Endothelial cell of umbilical vein (primary cell): ENCODE data around the gene MT1E. TPM values are rescaled to one million over a fixed set of nuclear protein-coding genes. Genes with fewer than 3 reads are reported as not detected.

Experiments used
- BruUV-seq: library from RNA; stranded (reverse); fragments of 400-500 nt; replicated peaks from 2 replicates; lab custom pipeline; 2021; lab: Mats Ljungman, UMichigan
- CTCF ChIA-PET: fragments of 300-600, 350-600 bp; sonication (Branson Sonifier 250); formaldehyde crosslinking; loops from one replicate; lab custom pipeline; 2021; ENCODE audit warnings: antibody characterized with exemption, inconsistent platforms; lab: Charles Lee
- POLR2A ChIA-PET: fragments of 300-600, 350-600 bp; sonication (Branson Sonifier 250); formaldehyde crosslinking; loops from one replicate; lab custom pipeline; 2021; ENCODE audit warnings: antibody characterized with exemption, inconsistent platforms; lab: Charles Lee
- DNase-seq: peaks from one replicate; pipeline ENCODE4 v3.0.0-alpha.2; 2011; ENCODE audit warnings: low read depth, low spot score
- FAIRE-seq: peaks from 2 replicates; lab custom pipeline; 2011; peaks lifted over from hg19 to GRCh38; lab: Jason Lieb, UNC
- H2AFZ ChIP-seq: 2 replicates; pipeline ENCODE4 v1.6.0; 2012; ENCODE audit warnings: low read depth, low read length, control low read depth, inconsistent platforms
- H3K27ac ChIP-seq: 2 replicates; pipeline ENCODE4 v1.5.1; 2011; ENCODE audit warnings: low read depth, mild to moderate bottlenecking, control low read depth, low read length, moderate library complexity; ENCODE audit not compliant: insufficient read depth
- H3K27me3 ChIP-seq, 2 experiments: 2 replicates each; pipeline versions ENCODE4 v1.6.0 to v1.6.1; 2011; ENCODE audit warnings: low read length in 2 of 2, mixed read lengths in 1 of 2; ENCODE audit not compliant: control insufficient read depth in 2 of 2, insufficient read depth in 2 of 2
- H3K36me3 ChIP-seq, 2 experiments: 2 replicates in 1 of 2; 3 replicates in 1 of 2; pipeline ENCODE4 v1.5.1; 2011; ENCODE audit warnings: low read length in 2 of 2, mild to moderate bottlenecking in 1 of 2, moderate library complexity in 1 of 2; ENCODE audit not compliant: control insufficient read depth in 2 of 2, insufficient read depth in 2 of 2; ENCODE audit errors: extremely low read depth in 1 of 2
- H3K4me1 ChIP-seq: 3 replicates; pipeline ENCODE4 v1.5.1; 2011; ENCODE audit warnings: mild to moderate bottlenecking, low read length; ENCODE audit not compliant: control insufficient read depth, insufficient read depth; ENCODE audit errors: extremely low read depth
- H3K4me2 ChIP-seq: 2 replicates; pipeline ENCODE4 v1.6.1; 2011; ENCODE audit warnings: low read length, control low read depth, mixed read lengths; ENCODE audit not compliant: insufficient read depth
- H3K4me3 ChIP-seq, 3 experiments: fragments of 200-600 bp in 1 of 3; sonication (generic), shearing (Covaris generic) in 1 of 3; replicated peaks in 1 of 3; 2 replicates each; pipeline ENCODE4 v1.5.1; 2011 to 2016; ENCODE audit warnings: control low read depth in 3 of 3, low read length in 3 of 3, mild to moderate bottlenecking in 2 of 3, inconsistent platforms in 1 of 3, low read depth in 1 of 3, moderate library complexity in 1 of 3; ENCODE audit not compliant: insufficient read depth in 1 of 3
- H3K79me2 ChIP-seq: 2 replicates; pipeline ENCODE4 v1.6.0; 2012; ENCODE audit warnings: low read length, inconsistent platforms; ENCODE audit not compliant: control insufficient read depth, insufficient read depth
- H3K9ac ChIP-seq: replicated peaks from 2 replicates; pipeline ENCODE3; 2011; ENCODE audit warnings: low read length, control low read depth; ENCODE audit not compliant: insufficient read depth; ENCODE audit errors: extremely low read depth
- H3K9me1 ChIP-seq: replicated peaks from 3 replicates; pipeline ENCODE4 v1.6.0; 2011; ENCODE audit warnings: mild to moderate bottlenecking, low read length; ENCODE audit not compliant: control insufficient read depth, insufficient read depth; ENCODE audit errors: extremely low read depth
- H3K9me3 ChIP-seq: replicated peaks from 2 replicates; pipeline ENCODE4 v1.5.1; 2012; ENCODE audit warnings: low read length, inconsistent platforms; ENCODE audit not compliant: control insufficient read depth, insufficient read depth
- H4K20me1 ChIP-seq: replicated peaks from 2 replicates; pipeline ENCODE3; 2011; ENCODE audit warnings: mild to moderate bottlenecking, low read length; ENCODE audit not compliant: control insufficient read depth, insufficient read depth; ENCODE audit errors: extremely low read depth
- CTCF ChIP-seq, 2 donors: IDR thresholded peaks; 1 replicate in 1 of 2; 2 replicates in 1 of 2; pipeline ENCODE4 v1.5.1; 2011; ENCODE audit warnings: low read length in 2 of 2, mild to moderate bottlenecking in 2 of 2, moderate library complexity in 2 of 2, control low read depth in 1 of 2, inconsistent platforms in 1 of 2, low read depth in 1 of 2; ENCODE audit not compliant: insufficient read depth in 1 of 2; ENCODE audit errors: extremely low read depth in 1 of 2
- EZH2 ChIP-seq: IDR thresholded peaks from 2 replicates; pipeline ENCODE4 v1.6.1; 2012; ENCODE audit warnings: borderline replicate concordance, low read depth, mild to moderate bottlenecking, moderate library complexity, low read length, inconsistent platforms; ENCODE audit not compliant: severe bottlenecking
- FOS ChIP-seq: IDR thresholded peaks from 2 replicates; pipeline ENCODE4 v1.6.1; 2011; ENCODE audit warnings: mild to moderate bottlenecking, low read length, moderate library complexity, borderline replicate concordance; ENCODE audit not compliant: insufficient read depth
- GATA2 ChIP-seq: IDR thresholded peaks from 2 replicates; pipeline ENCODE4 v1.7.0; 2011; ENCODE audit warnings: low read depth, mild to moderate bottlenecking, moderate library complexity, mixed read lengths, low read length; ENCODE audit not compliant: insufficient read length, insufficient read depth
- JUN ChIP-seq: IDR thresholded peaks from 2 replicates; pipeline ENCODE4 v1.6.1; 2011; ENCODE audit warnings: borderline replicate concordance, low read depth; ENCODE audit not compliant: insufficient read length, insufficient read depth
- MAX ChIP-seq: IDR thresholded peaks from 2 replicates; pipeline ENCODE4 v1.6.1; 2011; ENCODE audit not compliant: insufficient read depth, insufficient read length
- MYC ChIP-seq: IDR thresholded peaks from one replicate; pipeline ENCODE4 v1.6.1; 2011; ENCODE audit warnings: mild to moderate bottlenecking, low read depth, low read length
- POLR2A ChIP-seq: IDR thresholded peaks from 2 replicates; pipeline ENCODE4 v1.6.1; 2012; ENCODE audit warnings: low read depth, mild to moderate bottlenecking, control low read depth, low read length
- POLR2AphosphoS5 ChIP-seq: IDR thresholded peaks from 2 replicates; pipeline ENCODE4 v1.6.1; 2012; ENCODE audit warnings: low read depth, mild to moderate bottlenecking, control low read depth, low read length, moderate library complexity; ENCODE audit not compliant: insufficient read depth
- dilution Hi-C: fragments of 300-500 bp; cut with MboI; formaldehyde crosslinking; loops from one replicate; pipeline ENCODE4 v1.15.0; 2019; ENCODE audit warnings: low sequenced_read_pairs; ENCODE audit not compliant: extremely low pct_ligation_motif_present
- intact Hi-C: fragments of 100-400 bp; cut with micrococcal nuclease; formaldehyde crosslinking; loops from one replicate; pipeline ENCODE4 v1.10.0; 2022
- polyA plus RNA-seq, 4 experiments: library from polyadenylated mRNA; depleted of rRNA in 3 of 4; stranded (reverse) in 3 of 4; unstranded in 1 of 4; fragments of >200 nt; gene quantifications; 2 replicates each; pipeline versions ENCODE4 v1.2.1 to v1.2.3, GENCODE V29; 2011 to 2012; ENCODE audit warnings: missing spikeins in 1 of 4
- total RNA-seq: library from RNA; stranded (reverse); gene quantifications from 2 replicates; pipeline ENCODE4 v1.2.3, GENCODE V29; 2021

The MT1E gene
- total and polyA plus RNA-seq, 2 donors (not counting 3 experiments of a cell fraction or from before 2014, with no cell fraction given): 208 to 346 TPM

GRCh38 chr16:56629531-56629930 lies 4.0 kb downstream of the MT1E start:
- intact Hi-C loops (no loop called here), dilution Hi-C loops (no loop called here)
- no peaks in the 10 kb centered on the region for H3K9me3 ChIP-seq
- BruUV-seq: no TSS peak
- no peak for DNase-seq
- H3K27ac ChIP-seq: no peak overlapping the region
- ChIA-PET POLR2A (no interaction called here), CTCF (interaction anchor here (1.0 to 1.9 kb wide), 2 partner anchors 26 to 72 kb away, joined by 5 to 8 read pairs; no protein-coding TSS in a partner anchor)
- TF ChIP-seq MYC (no peak), JUN (no peak), MAX (no peak), FOS (no peak), POLR2A (no peak), POLR2AphosphoS5 (no peak), GATA2 (no peak), CTCF (IDR thresholded peaks at IDR 0.05; ENCODE audit: extremely low read depth in 1 of 2, insufficient read depth in 1 of 2, low read depth in 1 of 2, low read length in 2 of 2) (no peak), EZH2 (no peak)
- peaks cover 20% of the 10 kb centered on the region for H3K4me1 ChIP-seq
- no peaks in the 10 kb centered on the region for H4K20me1 ChIP-seq
- peaks cover 4 to 6% of the 10 kb centered on the region in 2 experiments for H3K27me3 ChIP-seq
- no peak overlapping the region for H2AFZ ChIP-seq
- no peak overlapping the region for H3K4me2 ChIP-seq
- no peak for FAIRE-seq
- no peaks in the 10 kb centered on the region for H3K9me1 ChIP-seq
- H3K4me3 ChIP-seq: no peak overlapping the region
- H3K36me3 ChIP-seq: no peaks in the 10 kb centered on the region
- no peak overlapping the region for H3K9ac ChIP-seq
- peaks cover 12% of the 10 kb centered on the region for H3K79me2 ChIP-seq
